HG02678 (cell line): ENCODE measurements around the gene EFHD1.

Experiments used
- ATAC-seq: cut with Tn5 transposase; IDR thresholded peaks from one replicate; pipeline ENCODE4 v1.9.1; 2021; ENCODE audit warnings: mild to moderate bottlenecking, moderate library complexity; ENCODE audit not compliant: unreplicated experiment

EFHD1 gene

GRCh38 chr2:232633413-232634205, at the start of gene EFHD1:
Gene EFHD1 (plus strand): TSS chr2:232633604. CDS start chr2:232633705, 101 bp downstream.
- no peak for ATAC-seq

- ATAC-seq = no peak
Observed at GRCh38 chr2:232584238-232584637, 49.2 kb upstream of the EFHD1 start.

- ATAC-seq = no peak
Observed at GRCh38 chr2:232586943-232587505, 46.4 kb upstream of the EFHD1 start.

GRCh38 chr2:232587512-232587911, 45.9 kb upstream of the EFHD1 start:
- ATAC-seq = no peak

- no peak for ATAC-seq
Observed at GRCh38 chr2:232588031-232588430, 45.4 kb upstream of the EFHD1 start.

- ATAC-seq = no peak
Observed at GRCh38 chr2:232588680-232589585, 44.5 kb upstream of the EFHD1 start.

GRCh38 chr2:232592772-232593395, 40.5 kb upstream of the EFHD1 start:
- ATAC-seq = no peak

GRCh38 chr2:232593982-232594381, 39.4 kb upstream of the EFHD1 start:
- ATAC-seq = no peak

GRCh38 chr2:232597362-232598079, 35.9 kb upstream of the EFHD1 start:
- no peak for ATAC-seq

GRCh38 chr2:232598293-232598692, 35.1 kb upstream of the EFHD1 start:
- no peak for ATAC-seq

GRCh38 chr2:232600053-232600773, 33.2 kb upstream of the EFHD1 start:
- no peak for ATAC-seq

- ATAC-seq = no peak
Observed at GRCh38 chr2:232603283-232603682, 30.1 kb upstream of the EFHD1 start.

GRCh38 chr2:232604535-232604934, 28.9 kb upstream of the EFHD1 start:
- ATAC-seq = no peak

- ATAC-seq = no peak
Observed at GRCh38 chr2:232607011-232607410, 26.4 kb upstream of the EFHD1 start.

- no peak for ATAC-seq
Observed at GRCh38 chr2:232609607-232610006, 23.8 kb upstream of the EFHD1 start.

- no peak for ATAC-seq
Observed at GRCh38 chr2:232610081-232610480, 23.3 kb upstream of the EFHD1 start.

GRCh38 chr2:232611061-232611460, 22.3 kb upstream of the EFHD1 start:
- ATAC-seq = no peak

GRCh38 chr2:232611559-232612218, 21.7 kb upstream of the EFHD1 start:
- no peak for ATAC-seq

- ATAC-seq = no peak
Observed at GRCh38 chr2:232613538-232614134, 19.8 kb upstream of the EFHD1 start.
